Hepatocyte (in vitro differentiated cells): ENCODE data around the gene PADI4.

ENCODE experiments used
- CTCF ChIP-seq: fragments of 200-600 bp; sonication (generic); IDR thresholded peaks from 2 replicates; pipeline ENCODE4 v1.5.1; 2016; ENCODE audit warnings: antibody characterized with exemption, mild to moderate bottlenecking; ENCODE audit not compliant: poor library complexity
- EZH2 ChIP-seq: fragments of 200-600 bp; sonication (generic); IDR thresholded peaks from 2 replicates; pipeline ENCODE4 v1.6.1; 2016; ENCODE audit warnings: antibody characterized with exemption, mild to moderate bottlenecking, borderline replicate concordance

DNA sequence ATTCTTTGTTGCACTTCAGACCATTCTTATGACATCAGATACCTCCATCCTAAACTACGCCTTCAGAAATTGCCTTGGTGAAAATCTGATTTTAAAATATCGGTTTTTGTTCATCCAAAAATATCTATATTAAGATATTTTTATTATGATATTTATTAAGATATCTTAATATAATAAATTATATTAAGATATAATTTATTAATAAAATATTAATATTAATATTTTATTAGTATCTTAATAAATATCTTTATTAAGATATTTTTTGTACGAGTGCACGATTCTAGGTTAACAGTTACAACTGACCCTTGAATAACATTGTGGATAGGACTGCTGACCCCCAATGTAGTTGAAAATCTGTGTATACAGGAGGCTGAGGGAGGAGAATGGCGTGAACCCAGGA is 20.9 kb downstream of the PADI4 start:
- TF ChIP-seq CTCF (no peak), EZH2 (no peak)
